Measurements from ENCODE around the gene VARS1.

The VARS1 gene

DNA sequence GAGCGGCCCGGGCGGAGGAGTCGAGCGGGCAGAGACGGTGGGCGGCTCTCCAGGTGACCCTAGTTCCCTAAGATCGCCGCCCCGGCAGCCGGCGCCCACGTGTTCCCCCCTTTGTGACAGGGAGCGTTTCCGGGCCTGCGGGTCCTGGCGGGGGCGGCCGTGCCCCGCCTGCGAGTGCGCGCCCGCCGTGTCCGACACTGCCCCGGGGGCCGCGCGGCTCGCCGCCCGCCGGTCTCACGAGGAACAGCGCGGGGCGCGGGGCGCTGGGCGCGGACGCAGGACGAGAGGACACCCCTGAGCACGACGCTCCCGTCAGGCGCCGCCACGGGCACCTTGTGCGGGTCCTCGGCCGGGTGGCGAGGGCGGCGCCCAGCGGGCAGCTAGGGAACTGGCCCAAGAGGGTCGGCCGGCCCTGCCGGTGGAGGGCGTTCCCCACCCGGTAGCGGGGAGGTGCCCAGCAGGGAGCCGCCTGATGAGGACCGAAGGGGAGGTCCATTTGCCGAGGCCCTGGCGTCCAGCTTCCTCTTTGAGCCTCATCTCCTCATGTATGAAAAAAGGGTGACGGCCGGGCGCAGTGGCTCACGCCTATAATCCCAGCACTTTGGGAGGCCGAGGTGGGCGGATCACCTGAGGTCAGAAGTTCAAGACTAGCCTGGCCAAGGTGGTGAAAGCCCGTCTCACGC lies at the start of gene VARS1:
Gene VARS1 (minus strand): TSS at position 137 of the 683 bp plus-strand sequence. CDS start 535 bp downstream, outside the sequence.
- TF ChIP-seq GATA2 (IDR thresholded peaks at IDR 0.05; ENCODE audit: low read depth, low read length) (no peak), GATA3 (IDR thresholded peaks at IDR 0.05; ENCODE audit: low read depth, low read length) (no peak)

- no peak for TF ChIP-seq GATA3 (IDR thresholded peaks at IDR 0.05; ENCODE audit: low read depth, low read length)
- TF ChIP-seq GATA2 (IDR thresholded peaks at IDR 0.05; ENCODE audit: low read depth, low read length): no peak
These were observed 49.0 kb upstream of the VARS1 start for GRCh38 chr6:31844507-31844906.

- TF ChIP-seq GATA3 (IDR thresholded peaks at IDR 0.05; ENCODE audit: low read depth, low read length) (no peak), GATA2 (IDR thresholded peaks at IDR 0.05; ENCODE audit: low read depth, low read length) (no peak)
These were observed 46.5 kb upstream of the VARS1 start for GRCh38 chr6:31842053-31842452.

DNA sequence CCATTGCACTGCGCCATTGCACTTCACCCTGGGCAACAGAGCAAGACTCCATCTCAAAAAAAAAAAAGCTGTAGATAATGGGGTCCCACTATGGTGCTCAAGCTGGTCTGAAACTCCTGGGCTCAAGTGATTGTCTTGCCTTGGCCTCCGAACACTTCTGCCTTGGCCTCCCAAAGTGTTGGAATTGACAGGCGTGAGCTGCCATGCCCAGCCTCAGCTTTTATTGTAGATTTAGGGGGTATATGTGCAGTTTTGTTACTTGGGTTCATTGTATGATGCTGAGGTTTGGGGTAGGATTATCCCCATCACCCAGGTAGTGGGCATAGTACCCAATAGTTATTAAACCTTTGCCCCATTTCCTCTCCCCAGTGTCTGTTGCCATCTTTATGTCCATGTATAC lies 43.4 kb upstream of the VARS1 start:
- no peak for TF ChIP-seq GATA3 (IDR thresholded peaks at IDR 0.05; ENCODE audit: low read depth, low read length)
- no peak for TF ChIP-seq GATA2 (IDR thresholded peaks at IDR 0.05; ENCODE audit: low read depth, low read length)

GRCh38 chr6:31837369-31838113 lies 42.0 kb upstream of the VARS1 start:
- TF ChIP-seq GATA2 (IDR thresholded peaks at IDR 0.05; ENCODE audit: low read depth, low read length): no peak
- no peak for TF ChIP-seq GATA3 (IDR thresholded peaks at IDR 0.05; ENCODE audit: low read depth, low read length)

GRCh38 chr6:31836474-31837368 lies 41.2 kb upstream of the VARS1 start:
- TF ChIP-seq GATA2 (IDR thresholded peaks at IDR 0.05; ENCODE audit: low read depth, low read length): no peak
- no peak for TF ChIP-seq GATA3 (IDR thresholded peaks at IDR 0.05; ENCODE audit: low read depth, low read length)

- TF ChIP-seq GATA3 (IDR thresholded peaks at IDR 0.05; ENCODE audit: low read depth, low read length) (no peak), GATA2 (IDR thresholded peaks at IDR 0.05; ENCODE audit: low read depth, low read length) (no peak)
These were observed 40.5 kb upstream of the VARS1 start for GRCh38 chr6:31836047-31836473.

- TF ChIP-seq GATA2 (IDR thresholded peaks at IDR 0.05; ENCODE audit: low read depth, low read length) (no peak), GATA3 (IDR thresholded peaks at IDR 0.05; ENCODE audit: low read depth, low read length) (no peak)
These were observed 39.1 kb upstream of the VARS1 start for GRCh38 chr6:31834367-31835250.

DNA sequence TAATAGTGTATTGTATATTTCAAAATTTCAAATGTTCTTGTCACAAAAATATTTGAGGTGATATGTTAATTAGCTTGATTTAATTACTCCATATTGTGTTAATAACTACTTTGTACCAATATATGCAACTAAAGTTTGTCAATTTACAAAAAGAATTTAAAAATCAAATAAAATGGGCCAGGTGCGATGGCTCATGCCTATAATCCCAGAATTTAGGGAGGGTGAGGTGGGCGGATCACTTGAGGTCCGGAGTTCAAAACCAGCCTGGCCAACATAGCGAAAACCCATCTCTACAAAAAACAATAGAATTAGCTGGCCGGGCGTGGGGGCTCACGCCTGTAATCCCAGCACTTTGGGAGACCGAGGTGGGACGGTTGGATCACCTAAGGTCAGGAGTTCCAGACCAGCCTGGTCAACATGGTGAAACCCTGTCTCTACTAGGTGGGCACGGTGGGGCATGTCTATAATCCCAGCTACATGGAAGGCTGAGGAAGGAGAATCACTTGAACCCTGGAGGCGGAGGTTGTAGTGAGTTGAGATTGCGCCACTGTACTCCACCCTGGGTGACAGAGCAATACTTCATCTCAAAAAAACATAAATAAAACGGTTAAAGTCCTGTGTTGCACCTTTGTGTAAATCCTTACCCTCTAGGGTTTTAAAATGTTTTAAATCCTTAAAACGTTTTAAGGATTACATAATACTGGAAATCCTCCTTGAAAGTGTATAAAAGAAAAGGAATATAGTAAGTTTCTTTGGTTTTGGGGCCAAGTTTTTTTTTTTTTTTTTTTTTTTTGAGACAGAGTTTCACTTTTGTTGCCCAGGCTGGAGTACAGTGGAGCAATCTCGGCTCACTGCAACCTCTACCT lies 36.0 kb upstream of the VARS1 start:
- TF ChIP-seq GATA3 (IDR thresholded peaks at IDR 0.05; ENCODE audit: low read depth, low read length) (no peak), GATA2 (IDR thresholded peaks at IDR 0.05; ENCODE audit: low read depth, low read length) (no peak)

DNA sequence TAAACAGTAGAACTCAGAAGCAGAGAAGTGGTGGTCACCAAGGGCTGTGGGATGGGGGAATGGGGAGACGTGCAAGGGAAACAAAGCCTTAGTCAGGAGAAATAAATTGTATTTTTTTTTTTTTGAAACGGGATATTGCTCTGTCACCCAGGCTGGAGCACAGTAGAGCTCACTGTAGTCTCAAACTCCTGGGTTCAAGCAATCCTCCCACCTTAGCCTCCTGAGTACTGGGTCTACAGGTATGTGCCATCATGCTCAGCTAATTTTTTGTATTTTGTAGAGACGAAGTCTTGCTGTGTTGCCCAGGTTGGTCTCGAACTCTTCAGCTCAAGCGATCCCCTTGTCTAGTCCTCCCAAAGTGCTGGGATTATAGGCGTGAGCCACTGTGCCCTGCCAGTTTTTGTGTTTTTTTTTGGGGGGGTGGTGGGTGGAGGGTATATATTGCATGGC lies 35.4 kb upstream of the VARS1 start:
- TF ChIP-seq GATA2 (IDR thresholded peaks at IDR 0.05; ENCODE audit: low read depth, low read length): no peak
- TF ChIP-seq GATA3 (IDR thresholded peaks at IDR 0.05; ENCODE audit: low read depth, low read length): no peak

- no peak for TF ChIP-seq GATA2 (IDR thresholded peaks at IDR 0.05; ENCODE audit: low read depth, low read length)
- TF ChIP-seq GATA3 (IDR thresholded peaks at IDR 0.05; ENCODE audit: low read depth, low read length): no peak
These were observed 34.2 kb upstream of the VARS1 start for GRCh38 chr6:31829633-31830283.
